Measurements from ENCODE around the gene GALNT17.

DNA sequence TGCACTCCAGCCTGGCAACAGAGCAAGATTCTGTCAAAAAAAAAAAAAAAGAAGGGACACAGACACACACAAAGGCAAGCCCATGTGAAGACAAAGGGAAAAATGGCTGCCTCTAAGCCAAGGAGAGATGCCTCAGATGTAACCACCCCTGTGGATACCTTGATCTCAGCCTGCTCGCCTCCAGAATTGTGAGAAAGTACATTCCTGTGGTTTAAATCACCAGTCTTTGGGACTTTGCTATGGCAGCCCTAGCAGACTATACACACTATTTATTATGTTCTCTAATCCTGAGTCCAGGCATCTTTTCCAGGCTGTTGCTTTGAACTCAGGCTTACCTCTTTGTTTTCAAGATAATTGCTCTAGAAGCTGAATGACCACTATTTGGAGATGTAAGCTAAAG, 494.3 kb downstream of the GALNT17 start:
- TF ChIP-seq, protein P1, sequence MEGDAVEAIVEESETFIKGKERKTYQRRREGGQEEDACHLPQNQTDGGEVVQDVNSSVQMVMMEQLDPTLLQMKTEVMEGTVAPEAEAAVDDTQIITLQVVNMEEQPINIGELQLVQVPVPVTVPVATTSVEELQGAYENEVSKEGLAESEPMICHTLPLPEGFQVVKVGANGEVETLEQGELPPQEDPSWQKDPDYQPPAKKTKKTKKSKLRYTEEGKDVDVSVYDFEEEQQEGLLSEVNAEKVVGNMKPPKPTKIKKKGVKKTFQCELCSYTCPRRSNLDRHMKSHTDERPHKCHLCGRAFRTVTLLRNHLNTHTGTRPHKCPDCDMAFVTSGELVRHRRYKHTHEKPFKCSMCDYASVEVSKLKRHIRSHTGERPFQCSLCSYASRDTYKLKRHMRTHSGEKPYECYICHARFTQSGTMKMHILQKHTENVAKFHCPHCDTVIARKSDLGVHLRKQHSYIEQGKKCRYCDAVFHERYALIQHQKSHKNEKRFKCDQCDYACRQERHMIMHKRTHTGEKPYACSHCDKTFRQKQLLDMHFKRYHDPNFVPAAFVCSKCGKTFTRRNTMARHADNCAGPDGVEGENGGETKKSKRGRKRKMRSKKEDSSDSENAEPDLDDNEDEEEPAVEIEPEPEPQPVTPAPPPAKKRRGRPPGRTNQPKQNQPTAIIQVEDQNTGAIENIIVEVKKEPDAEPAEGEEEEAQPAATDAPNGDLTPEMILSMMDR (conservative IDR thresholded peaks at IDR 0.05; ENCODE audit: low read length), result no peak
- no peak for TF ChIP-seq EZH2phosphoT487 (IDR thresholded peaks at IDR 0.05; ENCODE audit: borderline replicate concordance)

Measured in Loucy (cell line).